Caco-2 (cell line): ENCODE measurements around the gene KCNK16. TPM values are rescaled to one million over a fixed set of nuclear protein-coding genes. Genes with fewer than 3 reads are reported as not detected.
A peak's percentile ranks its signal among the peaks of the same experiment; 100 is the strongest.

ENCODE experiments used
- BruUV-seq: library from RNA; stranded (reverse); fragments of 400-500 nt; replicated peaks from 2 replicates; lab custom pipeline; 2021; lab: Mats Ljungman, UMichigan
- CTCF ChIA-PET: fragments of 300-600 bp; sonication (Branson Sonifier 250); formaldehyde crosslinking; loops from one replicate; lab custom pipeline; 2022; ENCODE audit warnings: antibody characterized with exemption; lab: Charles Lee
- POLR2A ChIA-PET: fragments of 300-600 bp; sonication (Branson Sonifier 250); formaldehyde crosslinking; loops from one replicate; lab custom pipeline; 2022; ENCODE audit warnings: antibody characterized with exemption; lab: Charles Lee
- DNase-seq, 2 experiments: peaks; one replicate each; pipeline versions ENCODE4 v3.0.0 to v3.0.0-alpha.2; 2020 to 2022
- H3K27me3 ChIP-seq: replicated peaks from 2 replicates; pipeline ENCODE4 v1.6.0; 2011; ENCODE audit warnings: low read length; ENCODE audit not compliant: control insufficient read depth, insufficient read depth
- H3K36me3 ChIP-seq: 2 replicates; pipeline ENCODE4 v1.5.1; 2011; ENCODE audit warnings: low read length; ENCODE audit not compliant: control insufficient read depth, insufficient read depth
- H3K4me1 ChIP-seq: fragments of 250-450 bp; sonication (Bioruptor Pico); 2 replicates; pipeline ENCODE4 v1.5.1; 2020; ENCODE audit warnings: mild to moderate bottlenecking
- H3K4me3 ChIP-seq: 2 replicates; pipeline ENCODE4 v1.5.1; 2011; ENCODE audit warnings: low read depth, mild to moderate bottlenecking, control low read depth, low read length
- H3K9me3 ChIP-seq: fragments of 250-450 bp; sonication (Bioruptor Pico); 2 replicates; pipeline ENCODE4 v1.5.1; 2020; ENCODE audit warnings: mild to moderate bottlenecking, moderate library complexity
- H3K27ac Mint-ChIP-seq: one replicate; pipeline ENCODE4 v1.8.0; 2022; ENCODE audit warnings: mixed read lengths; ENCODE audit not compliant: unreplicated experiment
- H3K27me3 Mint-ChIP-seq: one replicate; pipeline ENCODE4 v1.8.0; 2022; ENCODE audit warnings: mixed read lengths; ENCODE audit not compliant: insufficient read depth, unreplicated experiment
- H3K36me3 Mint-ChIP-seq: one replicate; pipeline ENCODE4 v1.8.0; 2022; ENCODE audit warnings: mild to moderate bottlenecking, mixed read lengths; ENCODE audit not compliant: insufficient read depth, unreplicated experiment
- H3K4me1 Mint-ChIP-seq: one replicate; pipeline ENCODE4 v1.8.0; 2022; ENCODE audit warnings: low read depth, mixed read lengths; ENCODE audit not compliant: unreplicated experiment
- H3K4me3 Mint-ChIP-seq: one replicate; pipeline ENCODE4 v1.8.0; 2022; ENCODE audit warnings: mild to moderate bottlenecking, moderate library complexity, mixed read lengths; ENCODE audit not compliant: unreplicated experiment
- H3K9me3 Mint-ChIP-seq: one replicate; pipeline ENCODE4 v1.8.0; 2022; ENCODE audit warnings: mixed read lengths; ENCODE audit not compliant: unreplicated experiment
- CTCF ChIP-seq, 2 experiments: fragments of 200-600 bp in 1 of 2; IDR thresholded peaks; 1 replicate in 1 of 2; 2 replicates in 1 of 2; pipeline versions ENCODE4 v1.5.1 to v1.8.0; 2011 to 2022; ENCODE audit warnings: antibody characterized with exemption in 1 of 2, control low read depth in 1 of 2, inconsistent platforms in 1 of 2, low read depth in 1 of 2, low read length in 1 of 2, mild to moderate bottlenecking in 1 of 2, moderate library complexity in 1 of 2; ENCODE audit not compliant: insufficient read depth in 1 of 2, severe bottlenecking in 1 of 2, unreplicated experiment in 1 of 2
- intact Hi-C: fragments of 100-400 bp; cut with micrococcal nuclease; formaldehyde crosslinking; loops from one replicate; pipeline ENCODE4 v1.10.0; 2022; ENCODE audit not compliant: unreplicated experiment
- total RNA-seq: library from RNA; stranded (reverse); gene quantifications from 2 replicates; pipeline ENCODE4 v1.2.3, GENCODE V29; 2022

Gene KCNK16
- total RNA-seq, 1 experiment from 2014 or later = not detected

GRCh38 chr6:39300739-39301138, 21.8 kb downstream of the KCNK16 start:
- no peak for DNase-seq

GRCh38 chr6:39298061-39298460, 24.4 kb downstream of the KCNK16 start:
- Mint-ChIP-seq H3K27me3 (no peaks in the 10 kb centered on the region), H3K36me3 (no peaks in the 10 kb centered on the region), H3K4me1 (peaks cover 23% of the 10 kb centered on the region), H3K4me3 (no peak overlapping the region), H3K27ac (no peak overlapping the region), H3K9me3 (no peaks in the 10 kb centered on the region)
- ChIA-PET POLR2A (no interaction called here), CTCF (interaction anchor here (0.6 to 1.5 kb wide), 3 partner anchors 13 to 295 kb away, joined by 4 to 5 read pairs (median 4); no protein-coding TSS in a partner anchor)
- intact Hi-C loops = no loop called here
- DNase-seq = peak; percentile 25 to 56
- BruUV-seq = no TSS peak
- no peaks in the 10 kb centered on the region for H3K36me3 ChIP-seq
- H3K4me3 ChIP-seq = no peak overlapping the region
- H3K4me1 ChIP-seq = peaks cover 20% of the 10 kb centered on the region
- no peaks in the 10 kb centered on the region for H3K27me3 ChIP-seq
- no peaks in the 10 kb centered on the region for H3K9me3 ChIP-seq
- TF ChIP-seq CTCF (IDR thresholded peaks at IDR 0.05; ENCODE audit: insufficient read depth in 1 of 2, low read depth in 1 of 2, low read length in 1 of 2, severe bottlenecking in 1 of 2, unreplicated experiment in 1 of 2) = no peak

More at GRCh38 chr6:39300739-39301138, 21.8 kb downstream of the KCNK16 start:
- Histone ChIP-seq H3K27me3 (no peaks in the 10 kb centered on the region), H3K4me1 (peaks cover 21% of the 10 kb centered on the region), H3K36me3 (no peaks in the 10 kb centered on the region), H3K9me3 (no peaks in the 10 kb centered on the region), H3K4me3 (no peak overlapping the region)
- Mint-ChIP-seq H3K36me3 (no peaks in the 10 kb centered on the region), H3K27ac (no peak overlapping the region), H3K4me1 (peaks cover 15% of the 10 kb centered on the region), H3K4me3 (no peak overlapping the region), H3K9me3 (no peaks in the 10 kb centered on the region), H3K27me3 (no peaks in the 10 kb centered on the region)
- intact Hi-C loops = no loop called here
- CTCF ChIA-PET = no interaction called here
- BruUV-seq = no TSS peak
- TF ChIP-seq CTCF (IDR thresholded peaks at IDR 0.05; ENCODE audit: insufficient read depth in 1 of 2, low read depth in 1 of 2, low read length in 1 of 2, severe bottlenecking in 1 of 2, unreplicated experiment in 1 of 2) = no peak
- POLR2A ChIA-PET = no interaction called here

- Mint-ChIP-seq H3K4me1 (peaks cover 16% of the 10 kb centered on the region), H3K27me3 (no peaks in the 10 kb centered on the region), H3K27ac (peak overlapping the region; percentile 30), H3K9me3 (no peaks in the 10 kb centered on the region), H3K4me3 (no peak overlapping the region), H3K36me3 (no peaks in the 10 kb centered on the region)
- intact Hi-C loops = no loop called here
- H3K4me1 ChIP-seq = peaks cover 12% of the 10 kb centered on the region; the same call in 1 of the 2 replicates
- BruUV-seq = no TSS peak
- ChIA-PET CTCF (interaction anchor here (0.6 to 0.7 kb wide), 2 partner anchors 12 to 294 kb away, joined by 4 read pairs; no protein-coding TSS in a partner anchor), POLR2A (no interaction called here)
- no peaks in the 10 kb centered on the region for H3K36me3 ChIP-seq
- no peak overlapping the region for H3K4me3 ChIP-seq
- no peaks in the 10 kb centered on the region for H3K27me3 ChIP-seq
- no peak for TF ChIP-seq CTCF (IDR thresholded peaks at IDR 0.05; ENCODE audit: insufficient read depth in 1 of 2, low read depth in 1 of 2, low read length in 1 of 2, severe bottlenecking in 1 of 2, unreplicated experiment in 1 of 2)
- H3K9me3 ChIP-seq = no peaks in the 10 kb centered on the region
- DNase-seq = no peak
Measured at GRCh38 chr6:39296745-39297640, 25.5 kb downstream of the KCNK16 start.
